Heart right ventricle (tissue), 16 donors: ENCODE data around the gene TPPP2. TPM values are rescaled to one million over a fixed set of nuclear protein-coding genes. Genes with fewer than 3 reads are reported as not detected.
A peak's percentile ranks its signal among the peaks of the same experiment; 100 is the strongest.

Experiments
- ATAC-seq, 8 donors: fragments of 200-7000 bp; cut with Tn5 transposase; one replicate each; pipeline ENCODE4 v1.9.1; 2020; ENCODE audit warnings: mild to moderate bottlenecking in 8 of 8, moderate library complexity in 8 of 8, moderate number of reproducible peaks in 1 of 8
- DNase-seq, 2 donors: peaks; one replicate each; pipeline ENCODE4 v3.0.0-alpha.2; 2020
- H3K27ac ChIP-seq, 10 donors: fragments of 200-600 bp; sonication (generic) in 2 of 10; one replicate each; pipeline versions ENCODE4 v1.5.0 to v1.8.0; 2020 to 2022; ENCODE audit warnings: mild to moderate bottlenecking in 3 of 10
- H3K27me3 ChIP-seq, 7 donors: fragments of 200-600 bp; one replicate each; pipeline ENCODE4 v1.8.0; 2021 to 2022; ENCODE audit warnings: mild to moderate bottlenecking in 2 of 7
- H3K36me3 ChIP-seq, 9 donors: fragments of 200-600 bp; sonication (generic) in 1 of 9; one replicate each; pipeline versions ENCODE4 v1.5.0 to v1.8.0; 2020 to 2022; ENCODE audit warnings: mild to moderate bottlenecking in 2 of 9
- H3K4me1 ChIP-seq, 9 donors: fragments of 200-600 bp; sonication (generic) in 1 of 9; one replicate each; pipeline versions ENCODE4 v1.5.0 to v1.8.0; 2020 to 2022; ENCODE audit warnings: mild to moderate bottlenecking in 4 of 9
- H3K4me3 ChIP-seq, 10 donors: fragments of 200-600 bp; sonication (generic) in 2 of 10; one replicate each; pipeline versions ENCODE4 v1.5.0 to v1.8.0; 2020 to 2022; ENCODE audit warnings: mild to moderate bottlenecking in 7 of 10, moderate library complexity in 2 of 10
- H3K9me3 ChIP-seq, 11 donors: fragments of 200-600 bp in 10 of 11; sonication (generic) in 2 of 11; one replicate each; pipeline versions ENCODE4 v1.5.0 to v1.8.0; 2013 to 2022; ENCODE audit warnings: mild to moderate bottlenecking in 2 of 11, control low read depth in 1 of 11, moderate library complexity in 1 of 11
- WGBS, 2 donors: extraction: QIAGEN DNeasy Blood & Tissue Kit; methylation state at CpG; one replicate each; pipeline ENCODE4 v1.1.7; 2013; ENCODE audit warnings: inconsistent platforms in 1 of 2; 5-methylcytosine and 5-hydroxymethylcytosine counted together
- intact Hi-C, 10 donors: fragments of 100-400 bp; cut with DNase I; formaldehyde crosslinking; loops; one replicate each; pipeline versions ENCODE4 v1.11.1 to v1.14.2; 2022
- polyA plus RNA-seq, 2 donors: library from polyadenylated mRNA; stranded (reverse); fragments of 200-250 nt; gene quantifications; one replicate each; pipeline ENCODE4 v1.2.3, GENCODE V29; 2013
- total RNA-seq, 10 donors: library from RNA; stranded (reverse); fragmentation: NEBNext Ultra II Directional in 3 of 10; extraction: Animal tissue kit (Norgen Biotek cat#: 25700) in 3 of 10; gene quantifications; one replicate each; pipeline versions ENCODE4 v1.2.1 to v1.2.4, GENCODE V29; 2021 to 2023
- TF ChIP-seq, protein P1 (sequence below), 9 donors: fragments of 200-600 bp; sonication (generic) in 2 of 9; IDR thresholded peaks; one replicate each; pipeline versions ENCODE4 v1.5.0 to v1.8.0; 2021 to 2022; ENCODE audit warnings: antibody characterized with exemption in 9 of 9, mild to moderate bottlenecking in 5 of 9, moderate library complexity in 1 of 9
- donor health status: Arrhythmogenic right ventricular cardiomyopathy.
- donor health status: ischemic (EF 13 %, LVEDD 7.1; RV severe dilation, severe dysfunction).
- donor health status: healthy with polysubstance abuse.
- donor health status: DM: no; HTN: yes; CAD: no.
- donor health status: DM: no; HTN: no; CAD: no.
- donor health status: ischemic (EF 25% LVEDD 6.9; RV normal size, moderate dysfunction).
- donor health status: ischemic (EF 25% LVEDD 5.7; RV mildly dilated, moderate dysfunction).
- donor health status: healthy.
- donor health status: DM: yes; HTN: yes; CAD: no.
- donor health status: Ischemic cardiomyopathy.
- donor health status: ischemic (EF 35%, LVEDD 5.7; RV mildly dilated, moderate dysfunction).
- donor health status: nonischemic (EF 11% LVEDD 7.7; RV severe dilation, severe dysfunction).
- donor health status: DM: yes; HTN: yes; CAD: no.
- donor health status: PGD.
- donor health status: ischemic (EF 29% LVEDD 5.4; RV normal size, mild dysfunction).
- donor health status: nonischemic (EF 23%, LVEDD 6.1; RV moderate dilation, normal function).

The TPPP2 gene
- total and polyA plus RNA-seq, 12 donors, result 0.28 to 3.2 (median 0.91) TPM

DNA sequence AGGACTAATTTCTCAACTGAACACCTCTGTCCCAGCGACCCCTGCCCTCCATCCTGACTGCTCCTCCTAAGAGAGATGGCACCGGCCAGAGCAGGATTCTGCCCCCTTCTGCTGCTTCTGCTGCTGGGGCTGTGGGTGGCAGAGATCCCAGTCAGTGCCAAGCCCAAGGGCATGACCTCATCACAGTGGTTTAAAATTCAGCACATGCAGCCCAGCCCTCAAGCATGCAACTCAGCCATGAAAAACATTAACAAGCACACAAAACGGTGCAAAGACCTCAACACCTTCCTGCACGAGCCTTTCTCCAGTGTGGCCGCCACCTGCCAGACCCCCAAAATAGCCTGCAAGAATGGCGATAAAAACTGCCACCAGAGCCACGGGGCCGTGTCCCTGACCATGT lies 12.9 kb downstream of the TPPP2 start:
- TF ChIP-seq, protein P1, sequence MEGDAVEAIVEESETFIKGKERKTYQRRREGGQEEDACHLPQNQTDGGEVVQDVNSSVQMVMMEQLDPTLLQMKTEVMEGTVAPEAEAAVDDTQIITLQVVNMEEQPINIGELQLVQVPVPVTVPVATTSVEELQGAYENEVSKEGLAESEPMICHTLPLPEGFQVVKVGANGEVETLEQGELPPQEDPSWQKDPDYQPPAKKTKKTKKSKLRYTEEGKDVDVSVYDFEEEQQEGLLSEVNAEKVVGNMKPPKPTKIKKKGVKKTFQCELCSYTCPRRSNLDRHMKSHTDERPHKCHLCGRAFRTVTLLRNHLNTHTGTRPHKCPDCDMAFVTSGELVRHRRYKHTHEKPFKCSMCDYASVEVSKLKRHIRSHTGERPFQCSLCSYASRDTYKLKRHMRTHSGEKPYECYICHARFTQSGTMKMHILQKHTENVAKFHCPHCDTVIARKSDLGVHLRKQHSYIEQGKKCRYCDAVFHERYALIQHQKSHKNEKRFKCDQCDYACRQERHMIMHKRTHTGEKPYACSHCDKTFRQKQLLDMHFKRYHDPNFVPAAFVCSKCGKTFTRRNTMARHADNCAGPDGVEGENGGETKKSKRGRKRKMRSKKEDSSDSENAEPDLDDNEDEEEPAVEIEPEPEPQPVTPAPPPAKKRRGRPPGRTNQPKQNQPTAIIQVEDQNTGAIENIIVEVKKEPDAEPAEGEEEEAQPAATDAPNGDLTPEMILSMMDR (IDR thresholded peaks at IDR 0.05), result no peak
- no peak for DNase-seq

DNA sequence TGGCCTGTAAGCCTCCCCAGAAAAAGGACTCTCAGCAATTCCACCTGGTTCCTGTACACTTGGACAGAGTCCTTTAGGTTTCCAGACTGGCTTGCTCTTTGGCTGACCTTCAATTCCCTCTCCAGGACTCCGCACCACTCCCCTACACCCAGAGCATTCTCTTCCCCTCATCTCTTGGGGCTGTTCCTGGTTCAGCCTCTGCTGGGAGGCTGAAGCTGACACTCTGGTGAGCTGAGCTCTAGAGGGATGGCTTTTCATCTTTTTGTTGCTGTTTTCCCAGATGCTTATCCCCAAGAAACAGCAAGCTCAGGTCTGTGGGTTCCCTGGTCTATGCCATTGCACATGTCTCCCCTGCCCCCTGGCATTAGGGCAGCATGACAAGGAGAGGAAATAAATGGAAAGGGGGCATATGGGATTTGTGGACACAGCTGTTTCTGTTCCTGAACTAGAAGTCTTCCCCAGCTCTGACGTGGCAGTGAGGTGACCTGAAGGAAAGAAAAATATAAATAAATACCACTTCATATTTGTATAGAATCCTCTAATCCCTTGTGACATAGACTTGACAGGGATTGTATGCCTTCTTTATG lies 13.5 kb downstream of the TPPP2 start:
- 27 to 29% methylated on average over 2 of the region's 2 CpGs for WGBS, 2 donors
- TF ChIP-seq, protein P1 (IDR thresholded peaks at IDR 0.05), result no peak
- no peak overlapping the region for H3K4me3 ChIP-seq
- DNase-seq, result no peak
- intact Hi-C loops, result loop anchor here in 4 of 10 donors (5.0 to 10.0 kb wide), 5 partner anchors 36 to 346 kb away; no protein-coding TSS in a partner anchor
- H3K36me3 ChIP-seq, result no peaks in the 10 kb centered on the region
- peaks cover 13 to 50% (median 40%) of the 10 kb centered on the region in 9 donors for H3K4me1 ChIP-seq
- peak in 2 of 8 donors; percentile 5 to 39 for ATAC-seq
- peaks cover 0 to 7% (median 0%) of the 10 kb centered on the region in 7 donors for H3K27me3 ChIP-seq
- H3K9me3 ChIP-seq, result no peaks in the 10 kb centered on the region
- peak overlapping the region in 8 of 10 donors; percentile 6 to 67 (median 30) for H3K27ac ChIP-seq

More for the DNA sequence above, 12.9 kb downstream of the TPPP2 start:
- intact Hi-C loops, result loop anchor here in 4 of 10 donors (5.0 to 10.0 kb wide), 5 partner anchors 36 to 346 kb away; no protein-coding TSS in a partner anchor
- WGBS, 2 donors, result 35 to 44% methylated on average over 8 of the region's 8 CpGs
- Histone ChIP-seq H3K36me3 (no peaks in the 10 kb centered on the region), H3K4me3 (no peak overlapping the region), H3K27me3 (peaks cover 0 to 7% (median 0%) of the 10 kb centered on the region in 7 donors), H3K27ac (peak overlapping the region in 5 of 10 donors; percentile 6 to 67 (median 49)), H3K9me3 (no peaks in the 10 kb centered on the region), H3K4me1 (peaks cover 13 to 50% (median 44%) of the 10 kb centered on the region in 9 donors)
- ATAC-seq, result peak in 1 of 8 donors; percentile 19

DNA sequence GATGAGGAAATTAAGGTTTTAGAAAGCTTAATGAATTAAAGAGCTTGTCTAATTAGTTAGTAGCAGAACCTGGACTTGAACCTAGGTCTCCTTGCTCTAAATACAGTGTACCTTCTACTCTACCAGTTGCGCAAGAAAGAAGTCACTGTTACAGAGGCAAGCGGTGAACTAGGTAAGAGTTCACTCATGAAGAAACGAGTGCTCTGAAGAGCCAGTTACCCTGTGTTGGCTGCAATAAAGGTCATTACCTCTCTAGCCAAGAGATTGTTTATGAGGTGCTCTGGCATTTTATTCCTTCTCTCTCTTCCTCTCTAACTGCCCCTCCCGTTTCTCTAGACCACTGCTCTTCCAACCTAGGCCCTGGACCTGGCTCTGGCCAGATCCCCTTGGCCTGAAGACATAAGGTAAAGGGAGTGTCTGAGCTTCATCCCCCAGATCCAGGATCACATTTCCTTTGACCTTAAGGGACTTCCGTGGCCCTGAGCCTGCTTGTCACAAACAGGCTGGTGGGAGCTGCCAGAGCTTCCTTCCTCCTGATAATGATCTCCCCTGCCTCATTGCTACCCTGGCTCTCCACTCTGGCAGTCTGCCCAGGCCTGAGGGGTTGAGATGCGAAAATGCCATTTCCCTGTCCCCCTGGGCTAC lies 14.1 kb downstream of the TPPP2 start:
- Histone ChIP-seq H3K36me3 (no peaks in the 10 kb centered on the region), H3K27ac (peak overlapping the region in 7 of 10 donors; percentile 6 to 67 (median 30)), H3K9me3 (no peaks in the 10 kb centered on the region), H3K4me1 (peaks cover 13 to 50% (median 38%) of the 10 kb centered on the region in 9 donors), H3K4me3 (no peak overlapping the region), H3K27me3 (peaks cover 0 to 7% (median 0%) of the 10 kb centered on the region in 7 donors)
- ATAC-seq (peak in 6 of 8 donors; percentile 8 to 57 (median 38)), DNase-seq (peak in 1 of 2 donors; percentile 58)
- 24 to 35% methylated on average over 6 of the region's 6 CpGs for WGBS, 2 donors
- TF ChIP-seq, protein P1 (IDR thresholded peaks at IDR 0.05), result no peak
- intact Hi-C loops, result loop anchor here in 4 of 10 donors (5.0 to 10.0 kb wide), 5 partner anchors 37 to 347 kb away; no protein-coding TSS in a partner anchor

DNA sequence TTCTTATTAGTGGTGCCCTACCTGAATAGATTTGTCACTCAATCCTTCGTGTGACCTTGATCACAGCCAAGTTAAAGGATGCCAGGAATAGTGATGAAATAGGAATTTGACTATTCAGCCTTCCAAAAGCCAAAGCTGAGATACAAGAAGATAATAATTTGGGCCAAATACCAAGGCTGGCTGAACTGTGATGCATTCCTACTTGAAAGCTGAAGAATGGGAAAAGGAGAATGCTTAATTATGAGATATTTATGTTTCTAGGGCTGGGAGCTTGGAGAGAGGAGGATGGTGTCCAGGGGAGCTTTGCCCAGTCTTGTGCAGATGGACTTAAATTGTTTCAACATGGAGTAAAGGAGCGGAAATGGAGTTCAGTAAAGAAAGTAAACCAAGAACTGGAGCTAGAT lies 17.4 kb downstream of the TPPP2 start:
- DNase-seq (no peak), ATAC-seq (no peak)
- Histone ChIP-seq H3K9me3 (no peaks in the 10 kb centered on the region), H3K27ac (peak overlapping the region in 1 of 10 donors; percentile 3), H3K4me3 (no peak overlapping the region), H3K27me3 (peaks cover 0 to 7% (median 0%) of the 10 kb centered on the region in 7 donors), H3K36me3 (no peaks in the 10 kb centered on the region), H3K4me1 (peaks cover 6 to 35% (median 25%) of the 10 kb centered on the region in 9 donors)
- intact Hi-C loops, result loop anchor here in 1 of 10 donors (10.0 kb wide), 1 partner anchor 193 kb away; no protein-coding TSS in a partner anchor
- 51 to 60% methylated on average over 2 of the region's 2 CpGs for WGBS, 2 donors
- TF ChIP-seq, protein P1 (IDR thresholded peaks at IDR 0.05), result no peak
